ENCODE measurements around the gene ZBTB7A. TPM values are rescaled to one million over a fixed set of nuclear protein-coding genes. Genes with fewer than 3 reads are reported as not detected.

The ZBTB7A gene
- total RNA-seq, 1 donor from 2014 or later: 26.1 TPM

- no peak for DNase-seq
Observed at GRCh38 chr19:4094291-4094690, 27.6 kb upstream of the ZBTB7A start.

DNA sequence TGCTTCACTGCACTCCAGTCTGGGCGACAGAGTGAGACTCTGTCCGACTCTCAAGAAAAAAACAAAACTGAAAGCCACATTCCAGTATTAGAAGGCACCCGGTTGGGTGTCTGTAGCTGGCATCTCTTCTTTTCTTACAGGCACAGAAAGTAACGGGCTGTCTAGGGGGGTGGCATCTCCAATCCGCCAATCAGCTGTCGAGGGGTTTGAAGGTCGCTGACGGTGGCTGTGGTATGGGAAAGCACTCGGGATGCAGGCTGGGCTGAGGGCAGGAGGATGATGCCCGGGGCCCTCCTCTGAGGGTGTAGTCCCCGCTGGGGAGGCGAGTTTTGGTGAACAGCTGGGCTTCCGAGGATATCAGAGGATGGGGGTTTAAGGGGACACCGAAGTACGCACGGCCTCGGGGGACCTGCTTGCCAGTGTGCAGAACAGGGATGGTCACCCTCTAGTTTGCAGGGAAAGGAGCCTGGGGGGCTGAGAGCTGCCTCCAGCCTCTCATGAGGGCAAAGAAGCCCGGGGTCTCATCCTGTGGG is 27.0 kb upstream of the ZBTB7A start:
- DNase-seq: no peak

GRCh38 chr19:4090356-4091220 is 23.9 kb upstream of the ZBTB7A start:
- DNase-seq: no peak

GRCh38 chr19:4089946-4090345 is 23.2 kb upstream of the ZBTB7A start:
- DNase-seq: no peak

DNA sequence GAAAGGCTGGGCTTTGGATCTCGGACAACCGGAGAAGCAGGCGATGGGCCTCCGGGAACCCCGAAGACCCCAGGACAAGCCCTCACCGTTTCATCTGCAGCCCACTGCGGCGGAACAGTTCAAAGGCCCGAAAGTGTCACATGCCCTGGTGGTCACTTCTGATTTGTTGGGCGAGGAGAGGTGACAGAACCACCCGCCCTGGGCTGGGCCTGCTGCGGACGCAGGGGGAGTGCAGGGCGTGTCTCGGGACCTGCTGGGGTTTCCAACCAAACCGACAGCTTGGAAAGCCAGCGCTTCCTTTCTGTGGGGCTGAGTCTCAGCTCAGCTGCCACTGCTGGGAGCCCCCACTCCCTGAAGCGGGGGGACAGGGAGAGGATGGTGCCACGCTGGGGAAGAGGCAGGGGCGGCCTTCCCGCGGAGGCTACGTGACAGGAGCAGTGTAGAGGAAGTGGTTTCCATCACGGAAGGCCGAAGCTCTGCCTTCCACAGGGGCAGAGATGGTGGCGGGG is 22.8 kb upstream of the ZBTB7A start:
- DNase-seq: no peak

DNA sequence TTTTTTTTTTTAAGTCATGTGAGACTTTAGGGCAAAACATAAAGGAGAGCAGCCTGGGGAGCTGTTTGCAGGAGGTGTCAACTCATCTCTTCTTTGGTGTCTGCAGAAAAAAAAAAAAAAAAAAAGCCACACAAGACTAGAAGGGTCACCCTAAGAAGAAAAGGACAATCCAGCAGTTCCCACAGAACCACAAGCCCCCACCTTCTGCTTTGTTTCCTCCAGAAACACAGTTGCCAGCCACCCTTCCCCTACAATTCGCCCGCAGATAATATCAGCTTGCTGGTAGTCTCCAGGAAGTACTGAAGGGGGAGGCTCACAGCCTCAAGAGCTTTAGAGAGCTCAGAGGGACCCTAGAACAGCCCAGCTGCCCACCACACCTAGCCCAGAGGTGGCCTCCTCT is 22.3 kb upstream of the ZBTB7A start:
- no peak for DNase-seq

DNA sequence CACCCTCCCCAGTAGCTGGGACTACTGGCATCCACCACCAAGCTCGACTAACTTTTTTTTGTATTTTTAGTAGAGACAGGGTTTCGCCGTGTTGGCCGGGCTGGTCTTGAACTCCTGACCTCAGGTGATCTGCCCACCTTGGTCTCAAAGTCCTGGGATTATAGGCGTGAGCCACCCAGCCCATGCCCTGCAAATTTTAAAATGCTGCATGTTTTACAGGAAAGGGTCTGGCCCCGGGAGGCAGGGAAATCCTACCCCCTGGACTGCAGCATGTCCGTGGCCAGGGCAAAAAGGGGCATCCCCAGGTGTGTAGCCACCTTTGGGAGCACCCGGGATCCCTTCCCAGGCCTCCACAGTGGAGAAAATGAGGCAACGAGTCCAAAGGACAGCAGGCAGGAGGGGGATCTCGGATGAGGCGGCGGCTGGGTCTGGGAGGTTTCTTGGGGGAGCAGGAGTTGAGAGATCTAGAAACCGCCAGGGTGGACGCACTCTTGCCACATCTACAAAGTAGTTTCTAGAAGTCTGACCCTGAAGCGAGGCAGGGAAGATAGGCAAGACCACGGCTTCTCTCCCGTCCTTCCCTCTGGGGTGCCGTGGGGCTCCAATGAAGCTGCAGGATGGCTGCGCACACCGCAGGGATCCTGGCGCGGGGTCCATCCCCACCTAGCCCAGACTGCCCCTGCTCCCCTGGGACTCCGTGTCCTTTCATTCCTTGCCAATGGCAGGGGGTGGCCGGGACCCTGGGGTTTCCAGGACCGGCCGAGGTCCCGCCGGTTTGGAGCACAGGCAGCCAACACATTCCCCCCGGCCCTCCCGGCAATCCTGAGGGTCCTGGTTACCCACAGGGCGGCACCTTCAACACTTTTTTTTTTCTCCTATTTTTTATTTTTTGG is 21.3 kb upstream of the ZBTB7A start:
- DNase-seq: no peak

DNA sequence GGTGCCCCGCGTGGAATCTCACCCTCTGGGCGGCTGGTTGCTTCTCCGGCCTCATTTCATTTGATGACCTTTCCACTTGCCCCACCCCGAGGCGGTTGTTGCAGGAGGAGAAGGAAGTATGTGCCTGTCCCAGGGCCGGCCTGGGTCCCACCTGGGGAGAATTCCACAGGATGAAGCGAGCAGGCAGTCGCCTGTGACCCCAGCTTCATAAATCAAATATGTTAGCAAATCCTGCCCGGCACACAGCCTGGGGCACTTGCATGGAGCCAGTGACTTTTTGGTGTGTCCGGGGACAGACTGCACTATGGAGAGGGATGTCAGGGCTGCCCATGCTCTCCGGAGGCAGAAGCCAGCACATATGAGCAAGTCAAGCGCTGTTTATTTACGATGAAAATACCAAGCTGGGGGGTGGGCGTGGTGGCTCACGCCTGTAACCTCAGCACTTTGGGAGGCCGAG is 19.7 kb upstream of the ZBTB7A start:
- DNase-seq: no peak

GRCh38 chr19:4084547-4084877 is 17.8 kb upstream of the ZBTB7A start:
- DNase-seq: no peak

DNA sequence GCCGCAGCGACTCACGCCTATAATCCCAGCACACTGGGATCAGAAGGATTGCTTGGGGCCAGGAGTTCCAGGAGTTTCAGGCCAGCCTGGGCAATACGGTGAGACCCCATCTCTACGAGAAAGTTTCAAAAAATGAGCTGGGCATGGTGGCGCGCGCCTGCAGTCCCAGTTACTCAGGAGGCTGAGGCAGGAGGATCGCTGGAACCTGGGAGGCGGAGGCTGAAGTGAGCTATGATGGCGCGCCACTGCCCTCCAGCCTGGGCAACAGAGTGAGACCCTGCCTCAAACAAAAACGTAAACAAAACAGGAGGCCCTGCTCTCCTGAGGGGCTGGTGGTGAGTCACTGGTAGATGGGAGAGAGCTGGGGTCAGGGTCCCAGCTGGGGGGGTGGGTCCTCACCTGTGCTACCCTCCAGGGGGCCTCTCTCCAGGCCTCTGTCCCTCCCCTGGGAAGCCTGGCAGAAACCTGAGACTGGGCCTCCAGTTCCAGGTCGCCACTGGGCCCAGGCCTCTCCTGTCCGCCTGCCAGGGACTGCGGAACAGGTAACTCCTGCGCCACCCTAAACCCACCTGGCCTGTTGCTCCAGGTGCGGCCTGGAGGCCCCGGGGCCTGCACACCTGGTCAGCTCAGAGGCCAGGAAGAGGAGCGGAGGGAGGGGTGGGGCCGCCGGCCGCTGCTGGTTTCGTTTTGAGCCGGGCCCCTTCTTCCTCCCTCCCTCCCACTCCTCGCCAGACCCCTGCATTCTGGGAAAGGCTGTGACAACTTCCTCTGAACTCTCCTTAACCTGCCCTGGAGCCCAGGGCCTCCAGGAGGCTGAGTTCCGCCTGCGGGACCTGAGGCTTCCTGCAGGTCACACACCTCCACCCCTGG is 17.2 kb upstream of the ZBTB7A start:
- DNase-seq: peak; percentile 69

DNA sequence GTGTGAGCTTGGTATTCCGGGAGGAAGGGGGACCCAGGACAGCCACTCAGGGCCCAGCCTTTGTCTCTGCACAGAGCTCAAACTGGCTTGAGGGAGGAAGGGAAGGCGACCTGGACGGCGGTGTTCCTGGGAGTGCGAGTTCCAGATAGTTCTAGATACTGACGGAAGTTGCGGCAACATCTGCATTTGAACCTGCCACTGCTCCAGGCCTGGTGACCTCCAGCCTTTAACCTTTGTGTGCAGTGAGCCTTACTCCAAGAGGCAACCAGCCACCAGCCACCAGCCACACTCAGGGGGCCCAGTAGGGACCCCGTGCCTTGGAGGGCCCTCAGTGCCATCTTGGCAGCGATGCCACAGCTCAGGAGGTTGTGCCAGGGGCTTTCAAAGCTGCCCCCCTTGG is 15.5 kb upstream of the ZBTB7A start:
- no peak for DNase-seq

DNA sequence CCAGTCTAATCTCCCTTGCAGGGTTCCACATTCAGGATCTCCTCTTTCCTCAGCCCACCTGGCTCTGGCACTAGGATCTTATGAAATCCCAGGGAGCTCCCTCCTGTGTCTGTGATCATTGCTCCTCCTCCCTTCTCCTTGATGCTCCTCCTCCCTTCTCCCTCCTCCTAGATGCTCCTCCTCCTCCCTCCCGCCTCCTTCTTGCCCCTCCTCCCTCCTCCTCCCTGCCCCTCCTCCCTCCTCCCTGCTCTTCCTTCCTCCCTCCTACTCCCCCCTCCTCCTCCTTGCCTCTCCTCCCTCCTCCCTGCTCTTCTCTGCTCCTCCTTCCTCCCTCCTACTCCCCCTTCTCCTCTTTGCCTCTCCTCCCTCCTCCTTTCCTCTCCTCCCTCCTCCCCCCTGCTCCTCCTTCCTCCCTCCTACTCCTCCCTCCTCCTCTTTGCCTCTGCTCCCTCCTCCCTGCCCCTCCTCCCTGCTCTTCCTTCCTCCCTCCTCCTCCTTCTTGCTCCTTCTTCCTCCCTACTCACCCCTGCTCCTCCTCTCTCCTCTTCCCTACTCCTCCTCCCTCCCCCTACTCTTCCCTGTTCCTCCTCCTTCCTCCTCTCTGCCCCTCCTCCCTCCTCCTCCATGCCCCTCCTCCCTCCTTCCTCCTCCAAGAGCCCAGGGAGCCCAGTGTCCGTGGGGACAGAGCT is 14.9 kb upstream of the ZBTB7A start:
- no peak for DNase-seq

GRCh38 chr19:4080473-4080872 is 13.8 kb upstream of the ZBTB7A start:
- DNase-seq: no peak

DNA sequence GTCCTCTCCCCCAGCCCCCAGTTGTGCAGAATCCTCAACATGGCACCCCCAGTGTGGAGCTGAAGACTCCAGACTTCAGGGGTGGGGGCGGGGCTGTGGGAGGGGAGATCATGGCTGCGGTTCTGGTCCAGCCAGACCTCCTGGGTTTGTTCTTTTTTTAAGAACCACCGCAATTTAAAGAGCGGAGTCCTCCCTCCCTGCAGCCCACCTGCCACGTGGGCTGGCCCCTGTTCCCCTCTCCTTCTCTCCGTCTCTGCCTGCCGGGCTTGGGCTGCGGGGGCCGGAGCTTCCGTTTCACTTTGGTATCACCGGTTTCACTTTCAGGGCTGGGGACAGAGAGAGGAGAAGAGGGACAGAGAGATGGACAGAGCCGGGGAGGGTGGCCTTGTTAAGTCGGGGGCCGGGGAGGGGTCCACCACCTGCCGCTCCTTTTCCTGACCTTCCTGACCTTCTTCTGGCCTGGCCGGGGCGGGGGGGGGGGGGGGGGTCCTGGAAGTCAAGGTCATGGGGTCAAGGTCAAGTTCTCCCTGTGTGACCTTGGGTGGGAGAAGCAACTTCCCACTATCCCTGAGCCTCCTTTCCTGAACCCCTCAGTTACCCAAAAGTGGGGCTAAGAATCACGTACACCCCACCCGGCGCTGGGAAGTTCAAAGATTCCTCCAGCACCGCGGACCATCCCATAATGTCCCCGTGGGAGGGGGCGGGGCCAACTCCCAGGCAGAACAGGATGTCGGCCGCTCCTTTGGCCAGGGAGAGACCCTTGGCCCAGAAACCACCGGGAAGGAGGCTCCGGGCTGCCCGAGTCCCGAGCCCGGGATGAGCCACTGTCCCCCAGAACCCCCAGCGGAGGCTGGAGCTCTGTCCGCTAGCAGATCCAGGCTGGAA is 11.3 kb upstream of the ZBTB7A start:
- peak; percentile 57 for DNase-seq

DNA sequence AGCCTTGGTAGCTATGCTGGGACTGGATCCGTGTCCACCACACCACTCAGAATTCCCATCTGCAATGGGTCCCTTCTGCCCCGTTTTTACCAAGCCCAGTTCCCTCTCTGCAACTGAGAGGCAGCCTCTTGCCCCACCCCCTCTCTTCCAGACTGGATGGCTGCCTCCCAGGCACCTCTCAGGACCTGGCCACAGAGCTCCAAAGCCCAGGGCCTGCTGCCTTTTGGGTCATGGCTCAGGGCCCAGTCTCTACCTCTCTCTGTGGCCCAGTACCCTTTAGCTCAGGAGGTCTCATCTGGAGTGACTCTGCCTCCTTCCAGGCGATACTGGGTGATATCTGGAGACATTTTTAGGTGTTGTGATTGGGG is 10.3 kb upstream of the ZBTB7A start:
- no peak for DNase-seq

DNA sequence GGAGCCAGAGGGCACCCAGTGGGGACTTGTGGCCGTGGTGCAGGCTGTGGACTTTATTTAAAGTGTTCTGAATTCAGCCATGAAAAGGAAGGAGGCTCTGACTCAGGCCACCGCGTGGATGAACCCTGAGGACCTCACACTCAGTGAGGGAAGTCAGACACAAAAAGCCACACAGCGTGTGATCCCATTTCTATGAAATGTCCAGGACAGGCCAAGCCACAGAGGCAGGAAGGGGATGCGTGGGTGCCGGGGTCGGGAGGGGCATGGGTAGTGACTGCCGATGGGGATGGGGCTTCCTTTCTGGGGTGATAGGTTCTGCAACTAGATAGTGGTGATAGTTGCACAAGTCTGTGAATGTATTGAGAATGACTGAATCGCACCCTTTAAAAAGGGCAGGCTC is 8.7 kb upstream of the ZBTB7A start:
- no peak for DNase-seq

DNA sequence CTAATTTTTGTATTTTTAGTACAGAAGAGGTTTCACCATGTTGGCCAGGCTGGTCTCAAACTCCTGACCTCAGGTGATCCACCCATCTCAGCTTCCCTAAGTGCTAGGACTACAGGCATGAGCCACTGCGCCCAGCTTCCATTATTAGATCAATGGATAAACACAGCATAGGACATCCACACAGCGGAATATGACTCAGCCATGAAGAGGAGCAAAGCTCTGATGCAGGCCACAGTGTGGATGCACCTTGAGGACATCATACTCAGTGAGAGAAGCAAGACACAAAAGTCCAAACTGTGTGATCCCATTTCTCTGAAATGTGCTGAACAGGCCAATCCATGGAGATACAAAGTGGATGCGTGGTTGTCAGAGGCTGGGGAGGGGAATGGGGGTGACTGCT is 4.9 kb upstream of the ZBTB7A start:
- no peak for DNase-seq

DNA sequence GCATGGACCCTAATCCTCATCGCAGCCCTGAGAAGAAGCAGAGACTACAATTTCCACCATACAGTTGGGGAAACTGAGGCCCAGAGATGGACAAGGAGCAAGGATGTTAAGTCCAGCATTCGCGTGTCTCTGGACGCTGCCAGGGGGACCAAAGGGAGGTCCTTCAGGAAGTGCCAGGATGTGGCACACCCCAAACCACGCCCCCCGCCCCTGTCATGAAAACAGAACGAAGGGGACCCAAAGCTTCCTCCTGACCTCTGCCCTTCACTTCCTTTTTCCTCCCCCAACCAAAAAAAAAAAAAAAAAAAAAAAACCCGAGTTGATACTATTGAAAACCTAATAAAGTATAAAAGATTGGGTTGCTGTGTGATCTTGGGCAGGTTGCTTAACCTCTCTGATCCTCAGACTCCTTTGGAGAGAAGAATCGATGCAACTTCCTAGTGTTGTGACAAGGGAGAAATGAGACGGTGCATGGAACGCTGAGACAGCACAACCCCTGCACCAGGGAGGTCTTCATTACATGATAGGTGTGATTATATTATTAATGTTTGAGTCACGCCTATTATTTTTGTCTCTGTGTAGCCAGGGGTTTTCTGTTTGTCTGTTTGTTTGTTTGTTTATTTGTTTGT is 2.7 kb upstream of the ZBTB7A start:
- no peak for DNase-seq

- DNase-seq: no peak
Observed at GRCh38 chr19:4068047-4068966, 1.6 kb upstream of the ZBTB7A start.
